ENCODE data around the gene PPFIA4. TPM values are rescaled to one million over a fixed set of nuclear protein-coding genes. Genes with fewer than 3 reads are reported as not detected.

The PPFIA4 gene
- total and polyA plus RNA-seq, 2 donors (not counting 3 experiments of a cell fraction or from before 2014, with no cell fraction given) = 0.17 to 0.22 TPM

DNA sequence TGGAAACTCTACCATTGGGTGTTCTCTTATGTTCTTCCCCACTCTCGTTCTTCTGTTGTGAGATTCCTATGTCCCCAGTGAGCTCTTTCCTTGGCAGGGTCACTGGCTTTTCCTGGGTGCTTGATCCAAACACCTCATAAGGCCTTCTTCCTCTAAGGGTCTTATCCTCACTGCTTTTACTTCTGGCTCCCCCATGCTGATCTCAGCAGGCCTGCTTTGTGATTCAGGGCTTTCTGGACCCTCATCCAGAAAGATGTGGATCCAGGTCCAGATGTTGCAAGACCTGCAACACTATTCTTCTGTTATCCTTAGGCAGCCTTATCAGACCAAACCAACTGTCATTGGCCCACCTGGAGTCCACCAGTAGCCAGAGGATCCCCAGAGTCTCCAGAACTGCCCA lies 70.7 kb downstream of the PPFIA4 start:
- H4K20me1 ChIP-seq (replicated peaks; ENCODE audit: control insufficient read depth, extremely low read depth, insufficient read depth, low read length) = no peaks in the 10 kb centered on the region
- no peak overlapping the region for H2AFZ ChIP-seq (ENCODE audit: low read depth, low read length)
- no peaks in the 10 kb centered on the region for H3K4me1 ChIP-seq (ENCODE audit: control insufficient read depth, extremely low read depth, insufficient read depth, low read length)
- BruUV-seq (replicated peaks) = no TSS peak
- CTCF ChIA-PET = interaction anchor here (1.8 to 3.1 kb wide), 2 partner anchors 13 to 21 kb away, joined by 8 to 14 read pairs; no protein-coding TSS in a partner anchor
- DNase-seq (ENCODE audit: low read depth, low spot score) = no peak
- no peak overlapping the region for H3K4me3 ChIP-seq (replicated peaks in 1 of 3; ENCODE audit: insufficient read depth in 1 of 3, low read depth in 1 of 3, low read length in 3 of 3)
- peaks cover 2 to 21% of the 10 kb centered on the region in 2 experiments for H3K27me3 ChIP-seq (ENCODE audit: control insufficient read depth in 2 of 2, insufficient read depth in 2 of 2, low read length in 2 of 2)
- no peak overlapping the region for H3K27ac ChIP-seq (ENCODE audit: insufficient read depth, low read depth, low read length)
- dilution Hi-C loops (cut with MboI; ENCODE audit: extremely low pct_ligation_motif_present, low sequenced_read_pairs) = no loop called here
- POLR2A ChIA-PET = no interaction called here
- no peak for FAIRE-seq
- no peak overlapping the region for H3K4me2 ChIP-seq (ENCODE audit: insufficient read depth, low read length)
- H3K9me3 ChIP-seq (replicated peaks; ENCODE audit: control insufficient read depth, insufficient read depth, low read length) = no peaks in the 10 kb centered on the region
- H3K36me3 ChIP-seq (ENCODE audit: control insufficient read depth in 2 of 2, extremely low read depth in 1 of 2, insufficient read depth in 2 of 2, low read length in 2 of 2) = no peaks in the 10 kb centered on the region
- TF ChIP-seq JUN (IDR thresholded peaks at IDR 0.05; ENCODE audit: borderline replicate concordance, insufficient read depth, insufficient read length, low read depth) (no peak), EZH2 (IDR thresholded peaks at IDR 0.05; ENCODE audit: borderline replicate concordance, low read depth, low read length, severe bottlenecking) (no peak), MYC (IDR thresholded peaks at IDR 0.05; ENCODE audit: low read depth, low read length) (no peak), POLR2A (IDR thresholded peaks at IDR 0.05; ENCODE audit: low read depth, low read length) (no peak), GATA2 (IDR thresholded peaks at IDR 0.05; ENCODE audit: insufficient read depth, insufficient read length, low read depth, low read length) (no peak), POLR2AphosphoS5 (IDR thresholded peaks at IDR 0.05; ENCODE audit: insufficient read depth, low read depth, low read length) (no peak), FOS (IDR thresholded peaks at IDR 0.05; ENCODE audit: borderline replicate concordance, insufficient read depth, low read length) (no peak)
- TF ChIP-seq, protein P1, sequence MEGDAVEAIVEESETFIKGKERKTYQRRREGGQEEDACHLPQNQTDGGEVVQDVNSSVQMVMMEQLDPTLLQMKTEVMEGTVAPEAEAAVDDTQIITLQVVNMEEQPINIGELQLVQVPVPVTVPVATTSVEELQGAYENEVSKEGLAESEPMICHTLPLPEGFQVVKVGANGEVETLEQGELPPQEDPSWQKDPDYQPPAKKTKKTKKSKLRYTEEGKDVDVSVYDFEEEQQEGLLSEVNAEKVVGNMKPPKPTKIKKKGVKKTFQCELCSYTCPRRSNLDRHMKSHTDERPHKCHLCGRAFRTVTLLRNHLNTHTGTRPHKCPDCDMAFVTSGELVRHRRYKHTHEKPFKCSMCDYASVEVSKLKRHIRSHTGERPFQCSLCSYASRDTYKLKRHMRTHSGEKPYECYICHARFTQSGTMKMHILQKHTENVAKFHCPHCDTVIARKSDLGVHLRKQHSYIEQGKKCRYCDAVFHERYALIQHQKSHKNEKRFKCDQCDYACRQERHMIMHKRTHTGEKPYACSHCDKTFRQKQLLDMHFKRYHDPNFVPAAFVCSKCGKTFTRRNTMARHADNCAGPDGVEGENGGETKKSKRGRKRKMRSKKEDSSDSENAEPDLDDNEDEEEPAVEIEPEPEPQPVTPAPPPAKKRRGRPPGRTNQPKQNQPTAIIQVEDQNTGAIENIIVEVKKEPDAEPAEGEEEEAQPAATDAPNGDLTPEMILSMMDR (IDR thresholded peaks at IDR 0.05; ENCODE audit: extremely low read depth in 1 of 2, insufficient read depth in 1 of 2, low read depth in 1 of 2, low read length in 2 of 2) = no peak
- TF ChIP-seq, protein P2, sequence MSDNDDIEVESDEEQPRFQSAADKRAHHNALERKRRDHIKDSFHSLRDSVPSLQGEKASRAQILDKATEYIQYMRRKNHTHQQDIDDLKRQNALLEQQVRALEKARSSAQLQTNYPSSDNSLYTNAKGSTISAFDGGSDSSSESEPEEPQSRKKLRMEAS (IDR thresholded peaks at IDR 0.05; ENCODE audit: insufficient read depth, insufficient read length) = no peak
- no peaks in the 10 kb centered on the region for H3K9me1 ChIP-seq (replicated peaks; ENCODE audit: control insufficient read depth, extremely low read depth, insufficient read depth, low read length)
- intact Hi-C loops (cut with micrococcal nuclease) = no loop called here
- no peak overlapping the region for H3K9ac ChIP-seq (replicated peaks; ENCODE audit: extremely low read depth, insufficient read depth, low read length)
- H3K79me2 ChIP-seq (ENCODE audit: control insufficient read depth, insufficient read depth, low read length) = no peaks in the 10 kb centered on the region

Data from endothelial cell of umbilical vein (primary cell).